H1 (cell line): ENCODE measurements around the gene NPAS4. TPM values are rescaled to one million over a fixed set of nuclear protein-coding genes. Genes with fewer than 3 reads are reported as not detected.

ENCODE experiments used
- CTCF ChIA-PET: fragments of 300-600 bp; sonication (Branson Sonifier 250); formaldehyde crosslinking; loops from one replicate; lab custom pipeline; 2021; ENCODE audit not compliant: partially characterized antibody; lab: Charles Lee
- POLR2A ChIA-PET: fragments of 300-600 bp; sonication (Branson Sonifier 250); formaldehyde crosslinking; loops from one replicate; lab custom pipeline; 2021; ENCODE audit warnings: inconsistent platforms; ENCODE audit not compliant: partially characterized antibody; lab: Charles Lee
- DNase-seq, 2 experiments: peaks; one replicate each; pipeline versions ENCODE4 v3.0.0 to v3.0.0-alpha.2; 2010 to 2022; ENCODE audit warnings: low spot score in 2 of 2, low read depth in 1 of 2, mixed read lengths in 1 of 2
- FAIRE-seq: peaks from 2 replicates; lab custom pipeline; 2011; peaks lifted over from hg19 to GRCh38; lab: Jason Lieb, UNC
- H2AFZ ChIP-seq: 2 replicates; pipeline ENCODE4 v1.8.1; 2012; ENCODE audit warnings: low read length, inconsistent platforms
- H2AK5ac ChIP-seq: 2 replicates; pipeline ENCODE4 v1.6.1; 2013; ENCODE audit warnings: low read depth, low read length
- H2BK120ac ChIP-seq: replicated peaks from 2 replicates; pipeline ENCODE3; 2013; ENCODE audit warnings: low read depth, low read length, inconsistent platforms
- H2BK12ac ChIP-seq: 2 replicates; pipeline ENCODE4 v1.6.1; 2013; ENCODE audit warnings: low read depth, low read length
- H2BK15ac ChIP-seq: 2 replicates; pipeline ENCODE4 v1.6.1; 2013; ENCODE audit warnings: low read length
- H2BK20ac ChIP-seq: 2 replicates; pipeline ENCODE4 v1.6.1; 2013; ENCODE audit warnings: low read length
- H2BK5ac ChIP-seq: 2 replicates; pipeline ENCODE4 v1.6.1; 2013; ENCODE audit warnings: low read depth, low read length
- H3K14ac ChIP-seq: 2 replicates; pipeline ENCODE4 v1.6.1; 2013; ENCODE audit warnings: inconsistent platforms; ENCODE audit not compliant: insufficient read length
- H3K18ac ChIP-seq: 2 replicates; pipeline ENCODE4 v1.6.1; 2013; ENCODE audit warnings: low read length; ENCODE audit errors: extremely low read depth
- H3K23ac ChIP-seq: 2 replicates; pipeline ENCODE4 v1.6.1; 2013; ENCODE audit warnings: inconsistent platforms; ENCODE audit not compliant: insufficient read length
- H3K23me2 ChIP-seq: 2 replicates; pipeline ENCODE4 v1.6.1; 2013; ENCODE audit warnings: low read depth, low read length
- H3K27ac ChIP-seq: 2 replicates; pipeline ENCODE4 v1.6.1; 2011; ENCODE audit warnings: low read depth, low read length, inconsistent platforms
- H3K27me3 ChIP-seq, 4 experiments: replicated peaks in 1 of 4; 1 replicate in 1 of 4; 2 replicates in 3 of 4; pipeline versions ENCODE4 v1.6.1 to v1.8.1; 2011 to 2013; ENCODE audit warnings: low read length in 3 of 4, mild to moderate bottlenecking in 3 of 4, inconsistent platforms in 2 of 4, mixed read lengths in 2 of 4, moderate library complexity in 1 of 4; ENCODE audit not compliant: control insufficient read depth in 3 of 4, insufficient read depth in 3 of 4; ENCODE audit errors: extremely low read depth in 1 of 4
- H3K36me3 ChIP-seq, 4 experiments: 2 replicates each; pipeline versions ENCODE4 v1.6.1 to v1.8.1; 2011 to 2013; ENCODE audit warnings: mild to moderate bottlenecking in 4 of 4, low read length in 3 of 4, moderate library complexity in 2 of 4, control low read depth in 1 of 4, inconsistent platforms in 1 of 4; ENCODE audit not compliant: insufficient read depth in 4 of 4, control insufficient read depth in 2 of 4
- H3K4ac ChIP-seq: replicated peaks from 2 replicates; pipeline ENCODE3; 2013; ENCODE audit warnings: low read length, low read depth, mixed read lengths, inconsistent platforms; ENCODE audit not compliant: insufficient read length
- H3K4me1 ChIP-seq, 4 experiments: replicated peaks in 1 of 4; 1 replicate in 1 of 4; 2 replicates in 3 of 4; pipeline versions ENCODE4 v1.6.1 to v1.8.1; 2011 to 2013; ENCODE audit warnings: low read length in 3 of 4, inconsistent platforms in 2 of 4, mixed read lengths in 1 of 4; ENCODE audit not compliant: insufficient read depth in 4 of 4, control insufficient read depth in 3 of 4
- H3K4me2 ChIP-seq, 2 experiments: 2 replicates each; pipeline versions ENCODE4 v1.6.1 to v1.8.1; 2011 to 2013; ENCODE audit warnings: low read depth in 2 of 2, low read length in 2 of 2, control low read depth in 1 of 2, inconsistent platforms in 1 of 2, mild to moderate bottlenecking in 1 of 2; ENCODE audit not compliant: insufficient read depth in 1 of 2
- H3K4me3 ChIP-seq, 4 experiments: fragments of 200-600, 300-600 bp in 1 of 4; sonication (generic), shearing (Covaris generic), sonication (Bioruptor Twin) in 1 of 4; 2 replicates each; pipeline versions ENCODE4 v1.5.1 to v1.8.1; 2011 to 2016; ENCODE audit warnings: low read length in 4 of 4, low read depth in 3 of 4, control low read depth in 2 of 4, inconsistent platforms in 2 of 4, mild to moderate bottlenecking in 2 of 4, mixed read lengths in 1 of 4, moderate library complexity in 1 of 4; ENCODE audit not compliant: insufficient read depth in 2 of 4; ENCODE audit errors: extremely low read depth in 1 of 4
- H3K56ac ChIP-seq: replicated peaks from 2 replicates; pipeline ENCODE3; 2013; ENCODE audit warnings: low read depth, mild to moderate bottlenecking, mixed read lengths, low read length, inconsistent platforms; ENCODE audit not compliant: insufficient read length
- H3K79me1 ChIP-seq: 2 replicates; pipeline ENCODE4 v1.6.1; 2013; ENCODE audit warnings: low read depth, low read length, control low read depth
- H3K79me2 ChIP-seq, 2 experiments: 2 replicates each; pipeline versions ENCODE4 v1.6.1 to v1.8.1; 2012 to 2013; ENCODE audit warnings: low read length in 2 of 2, mild to moderate bottlenecking in 2 of 2, inconsistent platforms in 1 of 2; ENCODE audit not compliant: insufficient read depth in 2 of 2, control insufficient read depth in 1 of 2
- H3K9ac ChIP-seq, 4 experiments: replicated peaks in 1 of 4; 1 replicate in 1 of 4; 2 replicates in 3 of 4; pipeline versions ENCODE4 v1.6.1 to v1.8.1; 2011 to 2013; ENCODE audit warnings: low read depth in 3 of 4, low read length in 3 of 4, control low read depth in 2 of 4, mild to moderate bottlenecking in 2 of 4, moderate library complexity in 2 of 4, inconsistent platforms in 1 of 4; ENCODE audit errors: extremely low read depth in 1 of 4
- H3K9me3 ChIP-seq, 2 experiments: 2 replicates each; pipeline versions ENCODE4 v1.6.1 to v1.8.1; 2012 to 2013; ENCODE audit warnings: mild to moderate bottlenecking in 2 of 2, moderate library complexity in 2 of 2, control low read depth in 1 of 2, inconsistent platforms in 1 of 2, low read depth in 1 of 2, low read length in 1 of 2, mixed read lengths in 1 of 2; ENCODE audit not compliant: insufficient read depth in 2 of 2
- H4K20me1 ChIP-seq, 2 experiments: replicated peaks in 1 of 2; 2 replicates each; pipeline versions ENCODE3 to v1.8.1; 2011 to 2013; ENCODE audit warnings: inconsistent platforms in 2 of 2, low read length in 2 of 2, mild to moderate bottlenecking in 1 of 2; ENCODE audit not compliant: insufficient read depth in 2 of 2, control insufficient read depth in 1 of 2
- H4K5ac ChIP-seq: 2 replicates; pipeline ENCODE4 v1.6.1; 2013; ENCODE audit warnings: low read length, low read depth, mixed read lengths, inconsistent platforms; ENCODE audit not compliant: insufficient read length
- H4K8ac ChIP-seq: 2 replicates; pipeline ENCODE4 v1.8.0; 2013; ENCODE audit warnings: mild to moderate bottlenecking, moderate library complexity, low read length, inconsistent platforms; ENCODE audit not compliant: insufficient read depth; ENCODE audit errors: extremely low read depth
- H4K91ac ChIP-seq: replicated peaks from 2 replicates; pipeline ENCODE3; 2013; ENCODE audit warnings: low read length, mixed read lengths, inconsistent platforms; ENCODE audit not compliant: insufficient read length
- CBX8 ChIP-seq: fragments of 300-800, 300-1000 bp; sonication (generic); IDR thresholded peaks from 2 replicates; pipeline ENCODE4 v1.7.1; 2016; ENCODE audit warnings: low read depth, low read length, borderline replicate concordance
- EGR1 ChIP-seq: IDR thresholded peaks from 2 replicates; pipeline ENCODE4 v1.6.1; 2011; ENCODE audit warnings: low read depth, low read length, borderline replicate concordance
- GTF2F1 ChIP-seq: IDR thresholded peaks from 2 replicates; pipeline ENCODE4 v1.6.1; 2012; ENCODE audit warnings: low read depth, low read length, improper control_type of control experiment, borderline replicate concordance
- KDM5A ChIP-seq: fragments of 200-600 bp; IDR thresholded peaks from 2 replicates; pipeline ENCODE4 v1.7.1; 2012; ENCODE audit warnings: mild to moderate bottlenecking, low read length, inconsistent platforms, mixed read lengths
- MAFK ChIP-seq: IDR thresholded peaks from 2 replicates; pipeline ENCODE4 v1.6.1; 2012; ENCODE audit warnings: low read depth, mild to moderate bottlenecking, improper control_type of control experiment, low read length
- PHF8 ChIP-seq: fragments of 200-600 bp; sonication (generic); conservative IDR thresholded peaks from 2 replicates; pipeline ENCODE4 v1.7.1; 2012; ENCODE audit warnings: low read depth, mild to moderate bottlenecking, inconsistent platforms, low read length, moderate library complexity
- SP1 ChIP-seq: IDR thresholded peaks from 2 replicates; pipeline ENCODE4 v1.6.1; 2011; ENCODE audit warnings: low read depth, low read length
- SRF ChIP-seq: IDR thresholded peaks from 2 replicates; pipeline ENCODE4 v1.6.1; 2011; ENCODE audit warnings: mild to moderate bottlenecking, low read depth, low read length, moderate library complexity
- TAF7 ChIP-seq: optimal IDR thresholded peaks from 2 replicates; pipeline ENCODE3; 2011; ENCODE audit warnings: low read depth, mild to moderate bottlenecking, inconsistent platforms, low read length, moderate library complexity, borderline replicate concordance
- WGBS, 2 experiments: shearing (Covaris generic) in 1 of 2; methylation state at CpG; one replicate each; pipeline versions ENCODE4 v1.1.6 to v1.1.7; 2013 to 2015; ENCODE audit warnings: low lambda C conversion rate in 2 of 2, mixed read lengths in 2 of 2, inconsistent platforms in 1 of 2, low coverage in 1 of 2, missing lambda C conversion rate in 1 of 2; ENCODE audit not compliant: insufficient replicate concordance in 2 of 2, insufficient coverage in 1 of 2, insufficient read length in 1 of 2; ENCODE audit errors: extremely low coverage in 1 of 2, missing lambda C conversion rate in 1 of 2; 5-methylcytosine and 5-hydroxymethylcytosine counted together
- polyA plus RNA-seq, 7 experiments: library from polyadenylated mRNA; depleted of rRNA in 3 of 7; stranded (reverse) in 5 of 7; unstranded in 2 of 7; fragments of >200 nt in 5 of 7; fragments of 200-250 nt in 2 of 7; gene quantifications; 1 replicate in 5 of 7; 2 replicates in 1 of 7; 4 replicates in 1 of 7; pipeline versions ENCODE4 v1.2.1 to v1.2.3, GENCODE V29; 2011 to 2013; ENCODE audit warnings: missing spikeins in 2 of 7, mixed read lengths in 2 of 7
- total RNA-seq: library from RNA; stranded (reverse); fragmentation: NEBNext Ultra II Directional; extraction: Animal tissue kit (Norgen Biotek cat#: 25700); gene quantifications from 2 replicates; pipeline ENCODE4 v1.2.1, GENCODE V29; 2021
- TF ChIP-seq, protein P1 (sequence below): IDR thresholded peaks from 2 replicates; pipeline ENCODE4 v1.6.1; 2011; ENCODE audit warnings: low read length, improper control_type of control experiment

NPAS4 gene
- total and polyA plus RNA-seq, 2 of the 8 experiments (the other 6 are each of a cell fraction or from before 2014, with no cell fraction given), result 0.73 to 0.99 TPM

DNA sequence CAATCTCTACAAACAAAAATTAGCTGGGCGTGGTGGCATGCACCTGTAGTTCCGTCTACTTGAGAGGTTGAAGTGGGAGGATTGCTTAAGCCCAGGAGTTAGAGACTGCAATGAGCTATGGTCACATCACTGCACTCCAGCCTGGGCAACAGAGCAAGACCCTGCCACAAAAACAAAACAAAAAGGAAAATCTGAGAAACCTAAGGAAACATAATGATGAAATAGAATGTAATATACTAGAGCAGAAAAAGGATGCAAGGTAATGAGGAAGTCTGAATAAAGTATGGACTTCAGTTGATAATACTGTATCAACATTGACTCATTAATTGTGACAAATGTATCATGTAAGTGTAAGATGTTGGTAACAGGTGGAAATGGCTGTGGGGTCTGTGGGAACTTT is 8.1 kb downstream of the NPAS4 start:
- H2AK5ac ChIP-seq, result no peak overlapping the region
- DNase-seq (no peak), FAIRE-seq (no peak)
- H2BK5ac ChIP-seq, result no peak overlapping the region
- H3K4me3 ChIP-seq, result no peak overlapping the region
- H3K9me3 ChIP-seq, result no peaks in the 10 kb centered on the region
- H3K23ac ChIP-seq, result no peak overlapping the region
- H3K27ac ChIP-seq, result no peak overlapping the region
- H3K36me3 ChIP-seq, result no peaks in the 10 kb centered on the region; a peak in 2 of 8 replicates
- H3K4me2 ChIP-seq, result no peak overlapping the region
- H2BK120ac ChIP-seq, result no peak overlapping the region
- H3K18ac ChIP-seq, result no peak overlapping the region
- H3K79me2 ChIP-seq, result no peaks in the 10 kb centered on the region
- peaks cover 0 to 4% of the 10 kb centered on the region in 2 experiments for H4K20me1 ChIP-seq
- H3K14ac ChIP-seq, result no peak overlapping the region
- no peak overlapping the region for H2BK12ac ChIP-seq
- no peak overlapping the region for H3K56ac ChIP-seq
- H2AFZ ChIP-seq, result no peak overlapping the region
- CTCF ChIA-PET, result interaction anchor here (0.7 to 13.7 kb wide), 13 partner anchors 9 to 117 kb away, joined by 3 to 259 read pairs (median 8); partner anchors contain the start of genes MRPL11 and NPAS4
- H3K79me1 ChIP-seq, result no peaks in the 10 kb centered on the region
- POLR2A ChIA-PET, result interaction anchor here (1.2 to 1.3 kb wide), 2 partner anchors 10 to 17 kb away, joined by 4 read pairs; partner anchors contain the start of gene MRPL11
- H2BK15ac ChIP-seq, result no peak overlapping the region
- H4K8ac ChIP-seq, result no peak overlapping the region
- H4K91ac ChIP-seq, result no peak overlapping the region
- H2BK20ac ChIP-seq, result no peak overlapping the region
- no peak overlapping the region for H4K5ac ChIP-seq
- no peaks in the 10 kb centered on the region; a peak in 1 of 7 replicates for H3K27me3 ChIP-seq
- H3K4ac ChIP-seq, result no peak overlapping the region
- no peak overlapping the region; a peak in 1 of 7 replicates for H3K9ac ChIP-seq
- H3K4me1 ChIP-seq, result no peaks in the 10 kb centered on the region
- H3K23me2 ChIP-seq, result no peaks in the 10 kb centered on the region
- 96% methylated on average over 2 of the region's 2 CpGs; no CpG with 5 or more reads in 1 of the 2 experiments for WGBS, 2 experiments
- TF ChIP-seq, protein P1, sequence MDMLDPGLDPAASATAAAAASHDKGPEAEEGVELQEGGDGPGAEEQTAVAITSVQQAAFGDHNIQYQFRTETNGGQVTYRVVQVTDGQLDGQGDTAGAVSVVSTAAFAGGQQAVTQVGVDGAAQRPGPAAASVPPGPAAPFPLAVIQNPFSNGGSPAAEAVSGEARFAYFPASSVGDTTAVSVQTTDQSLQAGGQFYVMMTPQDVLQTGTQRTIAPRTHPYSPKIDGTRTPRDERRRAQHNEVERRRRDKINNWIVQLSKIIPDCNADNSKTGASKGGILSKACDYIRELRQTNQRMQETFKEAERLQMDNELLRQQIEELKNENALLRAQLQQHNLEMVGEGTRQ, result no peak
- TF ChIP-seq SP1 (no peak), PHF8 (no peak), CBX8 (no peak), EGR1 (no peak), MAFK (no peak), SRF (no peak), KDM5A (no peak), TAF7 (no peak), GTF2F1 (no peak)
